Endodermal cell (in vitro differentiated cells): ENCODE results near the gene CHAD. TPM values are rescaled to one million over a fixed set of nuclear protein-coding genes. Genes with fewer than 3 reads are reported as not detected.

Experiments
- DNase-seq: peaks from one replicate; pipeline ENCODE4 v3.0.0-alpha.2; 2017
- H3K27ac ChIP-seq: 2 replicates; pipeline ENCODE4 v1.5.1; 2013; ENCODE audit warnings: mild to moderate bottlenecking, low read depth, low read length, moderate library complexity
- H3K27me3 ChIP-seq: 2 replicates; pipeline ENCODE4 v1.6.1; 2013; ENCODE audit warnings: mild to moderate bottlenecking, low read length, moderate library complexity; ENCODE audit not compliant: insufficient read depth, control insufficient read depth, poor library complexity, severe bottlenecking
- H3K36me3 ChIP-seq: 2 replicates; pipeline ENCODE4 v1.7.0; 2013; ENCODE audit warnings: mild to moderate bottlenecking, low read length, moderate library complexity; ENCODE audit not compliant: control insufficient read depth, insufficient read depth
- H3K4me1 ChIP-seq: one replicate; pipeline ENCODE4 v1.7.0; 2013; ENCODE audit warnings: low read length; ENCODE audit not compliant: control insufficient read depth, insufficient read depth
- H3K4me3 ChIP-seq: 2 replicates; pipeline ENCODE4 v1.5.1; 2013; ENCODE audit warnings: mild to moderate bottlenecking, low read length, moderate library complexity
- H3K9ac ChIP-seq: 2 replicates; pipeline ENCODE4 v1.6.1; 2013; ENCODE audit warnings: mild to moderate bottlenecking, low read length, moderate library complexity; ENCODE audit not compliant: poor library complexity, severe bottlenecking; ENCODE audit errors: extremely low read depth
- H3K9me3 ChIP-seq: 2 replicates; pipeline ENCODE4 v1.6.1; 2013; ENCODE audit warnings: mild to moderate bottlenecking, low read length, moderate library complexity; ENCODE audit not compliant: control insufficient read depth
- H3K27ac Mint-ChIP-seq: 2 replicates; pipeline ENCODE4 v1.8.0; 2020; ENCODE audit warnings: mixed read lengths
- H3K27me3 Mint-ChIP-seq: 2 replicates; pipeline ENCODE4 v1.8.0; 2021; ENCODE audit warnings: mild to moderate bottlenecking, mixed read lengths; ENCODE audit not compliant: insufficient read depth
- H3K36me3 Mint-ChIP-seq: 2 replicates; pipeline ENCODE4 v1.8.0; 2020; ENCODE audit warnings: low read depth, mixed read lengths
- H3K4me1 Mint-ChIP-seq: 2 replicates; pipeline ENCODE4 v1.8.0; 2020; ENCODE audit warnings: mixed read lengths
- H3K4me3 Mint-ChIP-seq: 2 replicates; pipeline ENCODE4 v1.8.0; 2020; ENCODE audit warnings: mild to moderate bottlenecking, moderate library complexity, mixed read lengths
- H3K9me3 Mint-ChIP-seq: 2 replicates; pipeline ENCODE4 v1.8.0; 2020; ENCODE audit warnings: mild to moderate bottlenecking, mixed read lengths
- WGBS, 2 experiments: methylation state at CpG; one replicate each; pipeline versions ENCODE4 v1.1.5 to v1.1.7; 2013; ENCODE audit warnings: missing lambda C conversion rate in 2 of 2, mixed read lengths in 1 of 2; ENCODE audit not compliant: insufficient coverage in 1 of 2, insufficient read length in 1 of 2; 5-methylcytosine and 5-hydroxymethylcytosine counted together
- total RNA-seq, 2 donors: library from RNA; stranded (reverse); fragmentation: NEBNext Ultra II Directional in 1 of 2; extraction: Animal tissue kit (Norgen Biotek cat#: 25700) in 1 of 2; gene quantifications; 2 replicates in 1 of 2; 3 replicates in 1 of 2; pipeline ENCODE4 v1.2.1, GENCODE V29; 2021
- TF ChIP-seq, protein P1 (sequence below): fragments of 200-600 bp; sonication (generic); conservative IDR thresholded peaks from 2 replicates; pipeline ENCODE4 v1.5.0; 2021; ENCODE audit warnings: antibody characterized with exemption, mild to moderate bottlenecking

The CHAD gene
- total RNA-seq, 2 donors from 2014 or later: 0.15 TPM; not detected in 1

DNA sequence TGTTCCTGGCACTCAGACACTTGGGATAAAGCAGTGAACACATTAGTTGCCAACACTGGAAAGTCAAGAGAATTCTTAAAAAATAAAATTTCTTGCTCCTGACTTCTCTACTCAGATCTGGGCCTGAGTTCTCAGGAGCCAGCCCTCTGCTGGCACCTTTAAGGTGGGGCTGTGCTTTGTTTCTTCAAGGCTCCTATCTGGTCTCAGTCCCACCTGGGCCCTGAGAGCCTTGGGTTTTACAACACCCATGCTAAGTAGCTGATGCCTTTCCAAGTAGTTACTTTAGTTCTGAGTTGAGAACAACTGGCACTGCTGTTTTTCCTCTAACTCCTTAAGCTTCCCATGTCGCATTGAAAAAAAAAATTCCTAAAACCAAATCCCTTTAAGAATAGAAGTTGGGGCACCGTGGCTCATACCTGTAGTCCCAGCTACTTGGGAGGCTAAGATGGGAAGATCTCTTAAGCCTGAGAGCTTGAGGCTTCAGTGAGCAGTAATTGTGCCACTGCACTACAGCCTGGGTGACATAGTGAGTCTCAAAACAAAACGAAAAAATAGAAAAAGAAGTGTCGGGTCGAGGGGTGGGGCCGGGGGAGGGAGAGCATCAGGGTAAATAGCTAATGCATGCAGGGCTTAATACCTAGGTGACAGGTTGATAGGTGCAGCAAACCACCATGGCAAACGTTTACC is 16.6 kb downstream of the CHAD start:
- Mint-ChIP-seq H3K4me3 (no peak overlapping the region), H3K27ac (peak overlapping the region; percentile 42), H3K27me3 (no peaks in the 10 kb centered on the region), H3K36me3 (peaks cover 18% of the 10 kb centered on the region), H3K4me1 (peaks cover 9% of the 10 kb centered on the region), H3K9me3 (no peaks in the 10 kb centered on the region)
- WGBS, 2 experiments: 84 to 86% methylated on average over 6 to 7 of the region's 7 CpGs
- Histone ChIP-seq H3K4me3 (no peak overlapping the region), H3K27ac (no peak overlapping the region), H3K36me3 (no peaks in the 10 kb centered on the region), H3K9ac (no peak overlapping the region), H3K4me1 (no peaks in the 10 kb centered on the region), H3K9me3 (no peaks in the 10 kb centered on the region), H3K27me3 (no peaks in the 10 kb centered on the region)
- DNase-seq: peak; percentile 59
- TF ChIP-seq, protein P1, sequence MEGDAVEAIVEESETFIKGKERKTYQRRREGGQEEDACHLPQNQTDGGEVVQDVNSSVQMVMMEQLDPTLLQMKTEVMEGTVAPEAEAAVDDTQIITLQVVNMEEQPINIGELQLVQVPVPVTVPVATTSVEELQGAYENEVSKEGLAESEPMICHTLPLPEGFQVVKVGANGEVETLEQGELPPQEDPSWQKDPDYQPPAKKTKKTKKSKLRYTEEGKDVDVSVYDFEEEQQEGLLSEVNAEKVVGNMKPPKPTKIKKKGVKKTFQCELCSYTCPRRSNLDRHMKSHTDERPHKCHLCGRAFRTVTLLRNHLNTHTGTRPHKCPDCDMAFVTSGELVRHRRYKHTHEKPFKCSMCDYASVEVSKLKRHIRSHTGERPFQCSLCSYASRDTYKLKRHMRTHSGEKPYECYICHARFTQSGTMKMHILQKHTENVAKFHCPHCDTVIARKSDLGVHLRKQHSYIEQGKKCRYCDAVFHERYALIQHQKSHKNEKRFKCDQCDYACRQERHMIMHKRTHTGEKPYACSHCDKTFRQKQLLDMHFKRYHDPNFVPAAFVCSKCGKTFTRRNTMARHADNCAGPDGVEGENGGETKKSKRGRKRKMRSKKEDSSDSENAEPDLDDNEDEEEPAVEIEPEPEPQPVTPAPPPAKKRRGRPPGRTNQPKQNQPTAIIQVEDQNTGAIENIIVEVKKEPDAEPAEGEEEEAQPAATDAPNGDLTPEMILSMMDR: peak; percentile 61

DNA sequence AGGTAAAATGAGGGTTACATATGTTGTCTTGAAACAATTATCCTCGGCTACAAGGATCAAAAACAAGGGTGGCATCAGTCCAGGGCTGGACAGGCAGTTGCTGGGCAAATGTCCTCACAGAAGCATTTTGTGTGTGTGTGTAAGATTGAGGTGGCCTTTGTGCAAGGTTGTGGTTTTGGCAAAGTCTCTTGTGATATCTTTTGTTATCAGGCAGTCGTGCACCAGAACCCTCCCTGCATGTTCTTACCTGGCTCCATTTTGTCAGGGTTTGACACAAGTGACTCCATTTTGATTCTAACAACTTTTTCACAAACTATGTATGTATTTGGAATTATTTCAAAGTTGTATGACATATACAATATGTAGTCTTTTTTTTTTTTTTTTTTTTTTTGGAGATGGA is 20.0 kb downstream of the CHAD start:
- Histone ChIP-seq H3K27me3 (no peaks in the 10 kb centered on the region), H3K4me3 (no peak overlapping the region), H3K36me3 (no peaks in the 10 kb centered on the region), H3K27ac (no peak overlapping the region), H3K9ac (no peak overlapping the region), H3K4me1 (no peaks in the 10 kb centered on the region), H3K9me3 (no peaks in the 10 kb centered on the region)
- 91 to 100% methylated on average over 1 to 2 of the region's 2 CpGs for WGBS, 2 experiments
- no peaks in the 10 kb centered on the region for H3K27me3 Mint-ChIP-seq
- no peak overlapping the region for H3K4me3 Mint-ChIP-seq
- H3K9me3 Mint-ChIP-seq: no peaks in the 10 kb centered on the region
- no peak for DNase-seq
- peaks cover 9% of the 10 kb centered on the region for H3K36me3 Mint-ChIP-seq
- H3K27ac Mint-ChIP-seq: no peak overlapping the region
- H3K4me1 Mint-ChIP-seq: peaks cover 20% of the 10 kb centered on the region
- TF ChIP-seq, protein P1: no peak

GRCh38 chr17:50447870-50448595 is 20.6 kb downstream of the CHAD start:
- H3K36me3 Mint-ChIP-seq: peaks cover 9% of the 10 kb centered on the region
- no peaks in the 10 kb centered on the region for H3K9me3 Mint-ChIP-seq
- Histone ChIP-seq H3K4me3 (no peak overlapping the region), H3K27ac (no peak overlapping the region), H3K9me3 (no peaks in the 10 kb centered on the region), H3K4me1 (no peaks in the 10 kb centered on the region), H3K36me3 (no peaks in the 10 kb centered on the region), H3K9ac (no peak overlapping the region), H3K27me3 (no peaks in the 10 kb centered on the region)
- DNase-seq: no peak
- no peaks in the 10 kb centered on the region for H3K27me3 Mint-ChIP-seq
- H3K4me1 Mint-ChIP-seq: peaks cover 26% of the 10 kb centered on the region
- no peak overlapping the region for H3K27ac Mint-ChIP-seq
- 90 to 98% methylated on average over 5 of the region's 7 CpGs for WGBS, 2 experiments
- no peak overlapping the region for H3K4me3 Mint-ChIP-seq
- TF ChIP-seq, protein P1: no peak
